H1 (cell line): ENCODE measurements around the gene ZNF836. TPM values are rescaled to one million over a fixed set of nuclear protein-coding genes. Genes with fewer than 3 reads are reported as not detected.

Experiments used
- CTCF ChIA-PET: fragments of 300-600 bp; sonication (Branson Sonifier 250); formaldehyde crosslinking; loops from one replicate; lab custom pipeline; 2021; ENCODE audit not compliant: partially characterized antibody; lab: Charles Lee
- POLR2A ChIA-PET: fragments of 300-600 bp; sonication (Branson Sonifier 250); formaldehyde crosslinking; loops from one replicate; lab custom pipeline; 2021; ENCODE audit warnings: inconsistent platforms; ENCODE audit not compliant: partially characterized antibody; lab: Charles Lee
- DNase-seq, 2 experiments: peaks; one replicate each; pipeline versions ENCODE4 v3.0.0 to v3.0.0-alpha.2; 2010 to 2022; ENCODE audit warnings: low spot score in 2 of 2, low read depth in 1 of 2, mixed read lengths in 1 of 2
- FAIRE-seq: peaks from 2 replicates; lab custom pipeline; 2011; peaks lifted over from hg19 to GRCh38; lab: Jason Lieb, UNC
- H2AFZ ChIP-seq: 2 replicates; pipeline ENCODE4 v1.8.1; 2012; ENCODE audit warnings: low read length, inconsistent platforms
- H2AK5ac ChIP-seq: 2 replicates; pipeline ENCODE4 v1.6.1; 2013; ENCODE audit warnings: low read depth, low read length
- H2BK120ac ChIP-seq: replicated peaks from 2 replicates; pipeline ENCODE3; 2013; ENCODE audit warnings: low read depth, low read length, inconsistent platforms
- H2BK12ac ChIP-seq: 2 replicates; pipeline ENCODE4 v1.6.1; 2013; ENCODE audit warnings: low read depth, low read length
- H2BK15ac ChIP-seq: 2 replicates; pipeline ENCODE4 v1.6.1; 2013; ENCODE audit warnings: low read length
- H2BK20ac ChIP-seq: 2 replicates; pipeline ENCODE4 v1.6.1; 2013; ENCODE audit warnings: low read length
- H2BK5ac ChIP-seq: 2 replicates; pipeline ENCODE4 v1.6.1; 2013; ENCODE audit warnings: low read depth, low read length
- H3K14ac ChIP-seq: 2 replicates; pipeline ENCODE4 v1.6.1; 2013; ENCODE audit warnings: inconsistent platforms; ENCODE audit not compliant: insufficient read length
- H3K18ac ChIP-seq: 2 replicates; pipeline ENCODE4 v1.6.1; 2013; ENCODE audit warnings: low read length; ENCODE audit errors: extremely low read depth
- H3K23ac ChIP-seq: 2 replicates; pipeline ENCODE4 v1.6.1; 2013; ENCODE audit warnings: inconsistent platforms; ENCODE audit not compliant: insufficient read length
- H3K23me2 ChIP-seq: 2 replicates; pipeline ENCODE4 v1.6.1; 2013; ENCODE audit warnings: low read depth, low read length
- H3K27ac ChIP-seq: 2 replicates; pipeline ENCODE4 v1.6.1; 2011; ENCODE audit warnings: low read depth, low read length, inconsistent platforms
- H3K27me3 ChIP-seq, 4 experiments: replicated peaks in 1 of 4; 1 replicate in 1 of 4; 2 replicates in 3 of 4; pipeline versions ENCODE4 v1.6.1 to v1.8.1; 2011 to 2013; ENCODE audit warnings: low read length in 3 of 4, mild to moderate bottlenecking in 3 of 4, inconsistent platforms in 2 of 4, mixed read lengths in 2 of 4, moderate library complexity in 1 of 4; ENCODE audit not compliant: control insufficient read depth in 3 of 4, insufficient read depth in 3 of 4; ENCODE audit errors: extremely low read depth in 1 of 4
- H3K36me3 ChIP-seq, 4 experiments: 2 replicates each; pipeline versions ENCODE4 v1.6.1 to v1.8.1; 2011 to 2013; ENCODE audit warnings: mild to moderate bottlenecking in 4 of 4, low read length in 3 of 4, moderate library complexity in 2 of 4, control low read depth in 1 of 4, inconsistent platforms in 1 of 4; ENCODE audit not compliant: insufficient read depth in 4 of 4, control insufficient read depth in 2 of 4
- H3K4ac ChIP-seq: replicated peaks from 2 replicates; pipeline ENCODE3; 2013; ENCODE audit warnings: low read length, low read depth, mixed read lengths, inconsistent platforms; ENCODE audit not compliant: insufficient read length
- H3K4me1 ChIP-seq, 4 experiments: replicated peaks in 1 of 4; 1 replicate in 1 of 4; 2 replicates in 3 of 4; pipeline versions ENCODE4 v1.6.1 to v1.8.1; 2011 to 2013; ENCODE audit warnings: low read length in 3 of 4, inconsistent platforms in 2 of 4, mixed read lengths in 1 of 4; ENCODE audit not compliant: insufficient read depth in 4 of 4, control insufficient read depth in 3 of 4
- H3K4me2 ChIP-seq, 2 experiments: 2 replicates each; pipeline versions ENCODE4 v1.6.1 to v1.8.1; 2011 to 2013; ENCODE audit warnings: low read depth in 2 of 2, low read length in 2 of 2, control low read depth in 1 of 2, inconsistent platforms in 1 of 2, mild to moderate bottlenecking in 1 of 2; ENCODE audit not compliant: insufficient read depth in 1 of 2
- H3K4me3 ChIP-seq, 4 experiments: fragments of 200-600, 300-600 bp in 1 of 4; sonication (generic), shearing (Covaris generic), sonication (Bioruptor Twin) in 1 of 4; 2 replicates each; pipeline versions ENCODE4 v1.5.1 to v1.8.1; 2011 to 2016; ENCODE audit warnings: low read length in 4 of 4, low read depth in 3 of 4, control low read depth in 2 of 4, inconsistent platforms in 2 of 4, mild to moderate bottlenecking in 2 of 4, mixed read lengths in 1 of 4, moderate library complexity in 1 of 4; ENCODE audit not compliant: insufficient read depth in 2 of 4; ENCODE audit errors: extremely low read depth in 1 of 4
- H3K56ac ChIP-seq: replicated peaks from 2 replicates; pipeline ENCODE3; 2013; ENCODE audit warnings: low read depth, mild to moderate bottlenecking, mixed read lengths, low read length, inconsistent platforms; ENCODE audit not compliant: insufficient read length
- H3K79me1 ChIP-seq: 2 replicates; pipeline ENCODE4 v1.6.1; 2013; ENCODE audit warnings: low read depth, low read length, control low read depth
- H3K79me2 ChIP-seq, 2 experiments: 2 replicates each; pipeline versions ENCODE4 v1.6.1 to v1.8.1; 2012 to 2013; ENCODE audit warnings: low read length in 2 of 2, mild to moderate bottlenecking in 2 of 2, inconsistent platforms in 1 of 2; ENCODE audit not compliant: insufficient read depth in 2 of 2, control insufficient read depth in 1 of 2
- H3K9ac ChIP-seq, 4 experiments: replicated peaks in 1 of 4; 1 replicate in 1 of 4; 2 replicates in 3 of 4; pipeline versions ENCODE4 v1.6.1 to v1.8.1; 2011 to 2013; ENCODE audit warnings: low read depth in 3 of 4, low read length in 3 of 4, control low read depth in 2 of 4, mild to moderate bottlenecking in 2 of 4, moderate library complexity in 2 of 4, inconsistent platforms in 1 of 4; ENCODE audit errors: extremely low read depth in 1 of 4
- H3K9me3 ChIP-seq, 2 experiments: 2 replicates each; pipeline versions ENCODE4 v1.6.1 to v1.8.1; 2012 to 2013; ENCODE audit warnings: mild to moderate bottlenecking in 2 of 2, moderate library complexity in 2 of 2, control low read depth in 1 of 2, inconsistent platforms in 1 of 2, low read depth in 1 of 2, low read length in 1 of 2, mixed read lengths in 1 of 2; ENCODE audit not compliant: insufficient read depth in 2 of 2
- H4K20me1 ChIP-seq, 2 experiments: replicated peaks in 1 of 2; 2 replicates each; pipeline versions ENCODE3 to v1.8.1; 2011 to 2013; ENCODE audit warnings: inconsistent platforms in 2 of 2, low read length in 2 of 2, mild to moderate bottlenecking in 1 of 2; ENCODE audit not compliant: insufficient read depth in 2 of 2, control insufficient read depth in 1 of 2
- H4K5ac ChIP-seq: 2 replicates; pipeline ENCODE4 v1.6.1; 2013; ENCODE audit warnings: low read length, low read depth, mixed read lengths, inconsistent platforms; ENCODE audit not compliant: insufficient read length
- H4K8ac ChIP-seq: 2 replicates; pipeline ENCODE4 v1.8.0; 2013; ENCODE audit warnings: mild to moderate bottlenecking, moderate library complexity, low read length, inconsistent platforms; ENCODE audit not compliant: insufficient read depth; ENCODE audit errors: extremely low read depth
- H4K91ac ChIP-seq: replicated peaks from 2 replicates; pipeline ENCODE3; 2013; ENCODE audit warnings: low read length, mixed read lengths, inconsistent platforms; ENCODE audit not compliant: insufficient read length
- ASH2L ChIP-seq: fragments of 200-600, 300-600 bp; sonication (generic); IDR thresholded peaks from one replicate; pipeline ENCODE4 v1.7.1; 2017; ENCODE audit warnings: low read length
- CBX5 ChIP-seq: fragments of 300-800, 300-1000 bp; sonication (generic); IDR thresholded peaks from 2 replicates; pipeline ENCODE4 v1.7.1; 2016; ENCODE audit warnings: antibody characterized with exemption, low read length, low read depth
- SIX5 ChIP-seq: IDR thresholded peaks from 2 replicates; pipeline ENCODE4 v1.6.1; 2011; ENCODE audit warnings: mild to moderate bottlenecking, low read depth, low read length
- WGBS, 2 experiments: shearing (Covaris generic) in 1 of 2; methylation state at CpG; one replicate each; pipeline versions ENCODE4 v1.1.6 to v1.1.7; 2013 to 2015; ENCODE audit warnings: low lambda C conversion rate in 2 of 2, mixed read lengths in 2 of 2, inconsistent platforms in 1 of 2, low coverage in 1 of 2, missing lambda C conversion rate in 1 of 2; ENCODE audit not compliant: insufficient replicate concordance in 2 of 2, insufficient coverage in 1 of 2, insufficient read length in 1 of 2; ENCODE audit errors: extremely low coverage in 1 of 2, missing lambda C conversion rate in 1 of 2; 5-methylcytosine and 5-hydroxymethylcytosine counted together
- polyA plus RNA-seq, 7 experiments: library from polyadenylated mRNA; depleted of rRNA in 3 of 7; stranded (reverse) in 5 of 7; unstranded in 2 of 7; fragments of >200 nt in 5 of 7; fragments of 200-250 nt in 2 of 7; gene quantifications; 1 replicate in 5 of 7; 2 replicates in 1 of 7; 4 replicates in 1 of 7; pipeline versions ENCODE4 v1.2.1 to v1.2.3, GENCODE V29; 2011 to 2013; ENCODE audit warnings: missing spikeins in 2 of 7, mixed read lengths in 2 of 7
- total RNA-seq: library from RNA; stranded (reverse); fragmentation: NEBNext Ultra II Directional; extraction: Animal tissue kit (Norgen Biotek cat#: 25700); gene quantifications from 2 replicates; pipeline ENCODE4 v1.2.1, GENCODE V29; 2021
- TF ChIP-seq, protein P1 (sequence below): IDR thresholded peaks from 2 replicates; pipeline ENCODE4 v1.6.1; 2011; ENCODE audit warnings: low read depth, mild to moderate bottlenecking, low read length; ENCODE audit not compliant: insufficient read depth
- TF ChIP-seq, protein P2 (sequence below): IDR thresholded peaks from 2 replicates; pipeline ENCODE4 v1.6.1; 2012; ENCODE audit warnings: inconsistent platforms

ZNF836 gene
- total and polyA plus RNA-seq, 2 of the 8 experiments (the other 6 are each of a cell fraction or from before 2014, with no cell fraction given): 5.6 to 27.2 TPM

DNA sequence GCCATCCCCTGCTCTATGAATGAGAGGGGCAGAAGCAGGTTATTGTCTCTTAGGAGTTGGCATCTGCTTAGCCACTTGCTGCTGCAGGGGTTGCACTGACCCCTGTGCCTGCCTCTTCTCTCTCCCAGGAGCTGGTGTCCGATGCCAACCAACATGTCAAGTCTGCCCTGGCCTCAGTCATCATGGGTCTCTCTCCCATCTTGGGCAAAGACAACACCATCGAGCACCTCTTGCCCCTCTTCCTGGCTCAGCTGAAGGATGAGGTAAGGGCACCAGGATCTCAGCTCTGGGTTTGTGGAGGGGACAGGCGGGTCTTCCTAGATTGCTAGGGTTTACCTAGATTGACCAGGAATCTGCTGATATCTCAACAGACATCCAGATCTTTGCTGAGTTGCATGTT, 45.0 kb upstream of the ZNF836 start:
- no peaks in the 10 kb centered on the region for H3K27me3 ChIP-seq
- H2BK120ac ChIP-seq: no peak overlapping the region
- ChIA-PET POLR2A (interaction anchor here (1.9 to 3.0 kb wide), 2 partner anchors 8 to 13 kb away, joined by 6 to 13 read pairs; no protein-coding TSS in a partner anchor), CTCF (interaction anchor here (1.3 kb wide), 1 partner anchor 11 kb away, joined by 4 read pairs; no protein-coding TSS in a partner anchor)
- H2BK5ac ChIP-seq: no peak overlapping the region
- H4K20me1 ChIP-seq: peaks cover 2 to 8% of the 10 kb centered on the region in 2 experiments
- H3K4ac ChIP-seq: no peak overlapping the region
- H2BK20ac ChIP-seq: no peak overlapping the region
- no peak overlapping the region for H3K4me3 ChIP-seq
- H3K36me3 ChIP-seq: peaks cover 57 to 97% (median 89%) of the 10 kb centered on the region in 4 experiments
- no peak overlapping the region for H3K18ac ChIP-seq
- TF ChIP-seq ASH2L: no peak
- TF ChIP-seq, protein P1, sequence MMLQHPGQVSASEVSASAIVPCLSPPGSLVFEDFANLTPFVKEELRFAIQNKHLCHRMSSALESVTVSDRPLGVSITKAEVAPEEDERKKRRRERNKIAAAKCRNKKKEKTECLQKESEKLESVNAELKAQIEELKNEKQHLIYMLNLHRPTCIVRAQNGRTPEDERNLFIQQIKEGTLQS: no peak
- no peak for TF ChIP-seq SIX5
- no peak for TF ChIP-seq CBX5
- TF ChIP-seq, protein P2, sequence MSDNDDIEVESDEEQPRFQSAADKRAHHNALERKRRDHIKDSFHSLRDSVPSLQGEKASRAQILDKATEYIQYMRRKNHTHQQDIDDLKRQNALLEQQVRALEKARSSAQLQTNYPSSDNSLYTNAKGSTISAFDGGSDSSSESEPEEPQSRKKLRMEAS: no peak
- TF ChIP-seq, all 59 proteins: peak for 0
- Histone ChIP-seq H3K9ac (no peak overlapping the region), H3K4me2 (no peak overlapping the region), H3K4me1 (no peaks in the 10 kb centered on the region), H2BK12ac (no peak overlapping the region), H3K14ac (no peak overlapping the region), H3K56ac (no peak overlapping the region), H4K5ac (no peak overlapping the region), H3K23ac (no peak overlapping the region), H3K79me2 (no peaks in the 10 kb centered on the region; a peak in 1 of 4 replicates), H2BK15ac (no peak overlapping the region), H3K79me1 (peaks cover 5% of the 10 kb centered on the region), H3K23me2 (no peaks in the 10 kb centered on the region), H2AK5ac (no peak overlapping the region), H2AFZ (no peak overlapping the region), H4K91ac (no peak overlapping the region), H4K8ac (no peak overlapping the region), H3K27ac (no peak overlapping the region), H3K9me3 (no peaks in the 10 kb centered on the region)
- WGBS, 2 experiments: 78% methylated on average over 3 of the region's 3 CpGs; no CpG with 5 or more reads in 1 of the 2 experiments
- DNase-seq: no peak
- no peak for FAIRE-seq
